ENCODE results near the gene TBC1D13.

- TF ChIP-seq EZH2 (IDR thresholded peaks at IDR 0.05; ENCODE audit: insufficient read depth, low read length), result no peak
- no peak for TF ChIP-seq CTCF (IDR thresholded peaks at IDR 0.05; ENCODE audit: insufficient read depth, low read depth, low read length)
Observed at GRCh38 chr9:128762671-128763449, 24.2 kb upstream of the TBC1D13 start.
